OCI-LY7 (cell line): ENCODE data around the gene TSPYL1. TPM values are rescaled to one million over a fixed set of nuclear protein-coding genes. Genes with fewer than 3 reads are reported as not detected.

Source experiments
- BruUV-seq: library from RNA; stranded (reverse); fragments of 400-500 nt; replicated peaks from 2 replicates; lab custom pipeline; 2021; lab: Mats Ljungman, UMichigan
- CTCF ChIA-PET: fragments of 300-600 bp; sonication (Branson Sonifier 250); formaldehyde crosslinking; loops from one replicate; lab custom pipeline; 2022; ENCODE audit warnings: antibody characterized with exemption; ENCODE audit not compliant: unreplicated experiment; lab: Charles Lee
- POLR2A ChIA-PET: fragments of 300-600 bp; sonication (Branson Sonifier 250); formaldehyde crosslinking; loops from one replicate; lab custom pipeline; 2022; ENCODE audit warnings: antibody characterized with exemption; lab: Charles Lee
- DNase-seq: peaks from one replicate; pipeline ENCODE4 v3.0.0-alpha.2; 2015; ENCODE audit warnings: low spot score
- H2AFZ ChIP-seq: fragments of 200-600 bp; sonication (generic), shearing (Covaris generic); 2 replicates; pipeline ENCODE4 v1.6.1; 2014; ENCODE audit warnings: mild to moderate bottlenecking, antibody characterized with exemption, low read length, moderate library complexity
- H3K27ac ChIP-seq: fragments of 200-600 bp; sonication (generic); 2 replicates; pipeline ENCODE4 v1.5.1; 2014; ENCODE audit warnings: mixed run types, low read depth, mild to moderate bottlenecking, moderate library complexity, low read length, inconsistent platforms; ENCODE audit not compliant: poor library complexity, severe bottlenecking
- H3K36me3 ChIP-seq: fragments of 200-600 bp; sonication (generic); 2 replicates; pipeline ENCODE4 v1.6.1; 2014; ENCODE audit warnings: mild to moderate bottlenecking, antibody characterized with exemption, low read length, moderate library complexity, mixed read lengths; ENCODE audit not compliant: insufficient read depth
- H3K4me1 ChIP-seq: fragments of 200-600 bp; sonication (generic); 2 replicates; pipeline ENCODE4 v1.5.1; 2014; ENCODE audit warnings: mild to moderate bottlenecking, low read length; ENCODE audit not compliant: insufficient read depth, poor library complexity, severe bottlenecking
- H3K4me2 ChIP-seq: fragments of 200-600 bp; sonication (generic); 2 replicates; pipeline ENCODE4 v1.6.1; 2014; ENCODE audit warnings: mild to moderate bottlenecking, low read length
- H3K4me3 ChIP-seq: fragments of 200-600 bp; sonication (generic); 2 replicates; pipeline ENCODE4 v1.5.1; 2014; ENCODE audit warnings: mild to moderate bottlenecking, low read depth, low read length; ENCODE audit not compliant: poor library complexity, severe bottlenecking
- H3K79me2 ChIP-seq: fragments of 200-600 bp; sonication (generic); 2 replicates; pipeline ENCODE4 v1.6.1; 2016; ENCODE audit warnings: low read depth, mild to moderate bottlenecking, low read length, moderate library complexity, mixed read lengths; ENCODE audit not compliant: insufficient read depth
- H3K9me2 ChIP-seq: fragments of 200-600 bp; sonication (generic); 2 replicates; pipeline ENCODE4 v1.6.1; 2016; ENCODE audit warnings: mild to moderate bottlenecking, low read length, mixed read lengths; ENCODE audit not compliant: insufficient read depth
- H3K9me3 ChIP-seq: fragments of 200-600 bp; sonication (generic); 2 replicates; pipeline ENCODE4 v1.6.1; 2014; ENCODE audit warnings: mild to moderate bottlenecking, mixed run types, low read length, mixed read lengths
- H4K20me1 ChIP-seq: fragments of 200-600 bp; sonication (generic); 2 replicates; pipeline ENCODE4 v1.6.1; 2014; ENCODE audit warnings: mild to moderate bottlenecking, antibody characterized with exemption, low read length, moderate library complexity, mixed read lengths; ENCODE audit not compliant: insufficient read depth
- EZH2phosphoT487 ChIP-seq: fragments of 200-600 bp; sonication (generic); IDR thresholded peaks from 2 replicates; pipeline ENCODE4 v1.6.1; 2018; ENCODE audit warnings: low read depth, borderline replicate concordance, mild to moderate bottlenecking, mixed run types, antibody characterized with exemption, low read length, moderate library complexity, mixed read lengths
- intact Hi-C: fragments of 100-400 bp; cut with micrococcal nuclease; formaldehyde crosslinking; loops from one replicate; pipeline ENCODE4 v1.10.0; 2022; ENCODE audit not compliant: unreplicated experiment
- total RNA-seq, 2 experiments: library from RNA; depleted of rRNA in 1 of 2; stranded (reverse); fragments of >200 nt in 1 of 2; shearing (Covaris generic) in 1 of 2; gene quantifications; 2 replicates each; pipeline ENCODE4 v1.2.3, GENCODE V29; 2014 to 2022
- TF ChIP-seq, protein P1 (sequence below): fragments of 200-600 bp; sonication (generic); conservative IDR thresholded peaks from 2 replicates; pipeline ENCODE4 v1.5.1; 2014; ENCODE audit warnings: mild to moderate bottlenecking, antibody characterized with exemption, low read length, moderate library complexity, mixed read lengths

TSPYL1 gene
- total RNA-seq, 2 experiments from 2014 or later = 32.8 to 50.3 TPM

DNA sequence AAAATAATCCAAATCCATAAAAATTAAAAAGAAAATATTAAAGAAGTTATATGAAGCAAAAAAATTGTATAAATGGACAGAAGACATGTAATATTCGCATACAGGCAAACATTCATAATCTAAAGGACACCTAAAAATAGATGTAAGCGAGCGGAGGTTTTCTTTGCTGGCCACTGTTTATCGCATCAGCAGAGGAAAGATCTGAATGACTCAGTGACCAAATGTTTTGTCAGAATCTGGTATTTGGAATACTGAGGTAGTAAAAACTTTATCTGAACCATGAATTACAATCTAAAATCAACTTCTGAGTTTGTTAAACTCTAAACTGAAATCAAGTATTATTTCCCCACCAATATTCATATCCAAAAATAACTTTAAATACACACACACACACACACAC is 33.6 kb downstream of the TSPYL1 start:
- no peak overlapping the region for H2AFZ ChIP-seq
- no peak for TF ChIP-seq EZH2phosphoT487
- TF ChIP-seq, protein P1, sequence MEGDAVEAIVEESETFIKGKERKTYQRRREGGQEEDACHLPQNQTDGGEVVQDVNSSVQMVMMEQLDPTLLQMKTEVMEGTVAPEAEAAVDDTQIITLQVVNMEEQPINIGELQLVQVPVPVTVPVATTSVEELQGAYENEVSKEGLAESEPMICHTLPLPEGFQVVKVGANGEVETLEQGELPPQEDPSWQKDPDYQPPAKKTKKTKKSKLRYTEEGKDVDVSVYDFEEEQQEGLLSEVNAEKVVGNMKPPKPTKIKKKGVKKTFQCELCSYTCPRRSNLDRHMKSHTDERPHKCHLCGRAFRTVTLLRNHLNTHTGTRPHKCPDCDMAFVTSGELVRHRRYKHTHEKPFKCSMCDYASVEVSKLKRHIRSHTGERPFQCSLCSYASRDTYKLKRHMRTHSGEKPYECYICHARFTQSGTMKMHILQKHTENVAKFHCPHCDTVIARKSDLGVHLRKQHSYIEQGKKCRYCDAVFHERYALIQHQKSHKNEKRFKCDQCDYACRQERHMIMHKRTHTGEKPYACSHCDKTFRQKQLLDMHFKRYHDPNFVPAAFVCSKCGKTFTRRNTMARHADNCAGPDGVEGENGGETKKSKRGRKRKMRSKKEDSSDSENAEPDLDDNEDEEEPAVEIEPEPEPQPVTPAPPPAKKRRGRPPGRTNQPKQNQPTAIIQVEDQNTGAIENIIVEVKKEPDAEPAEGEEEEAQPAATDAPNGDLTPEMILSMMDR = no peak
- no peaks in the 10 kb centered on the region for H4K20me1 ChIP-seq
- no peak overlapping the region for H3K27ac ChIP-seq
- H3K4me1 ChIP-seq = peaks cover 6% of the 10 kb centered on the region
- H3K9me2 ChIP-seq = no peaks in the 10 kb centered on the region
- CTCF ChIA-PET = no interaction called here
- no peaks in the 10 kb centered on the region; the same call in 1 of the 2 replicates for H3K36me3 ChIP-seq
- no TSS peak for BruUV-seq
- H3K79me2 ChIP-seq = peaks cover 4% of the 10 kb centered on the region; the same call in 1 of the 2 replicates
- POLR2A ChIA-PET = interaction anchor here (0.7 to 1.4 kb wide), 3 partner anchors 14 to 110 kb away, joined by 3 to 4 read pairs (median 3); no protein-coding TSS in a partner anchor
- no peak for DNase-seq
- H3K9me3 ChIP-seq = no peaks in the 10 kb centered on the region
- intact Hi-C loops = no loop called here
- no peak overlapping the region for H3K4me3 ChIP-seq
- no peak overlapping the region for H3K4me2 ChIP-seq

- no peak overlapping the region for H3K27ac ChIP-seq
- H4K20me1 ChIP-seq = no peaks in the 10 kb centered on the region
- peaks cover 1% of the 10 kb centered on the region; the same call in 1 of the 2 replicates for H3K36me3 ChIP-seq
- no peaks in the 10 kb centered on the region for H3K9me2 ChIP-seq
- no peaks in the 10 kb centered on the region for H3K9me3 ChIP-seq
- intact Hi-C loops = no loop called here
- no TSS peak for BruUV-seq
- H3K4me2 ChIP-seq = no peak overlapping the region
- TF ChIP-seq EZH2phosphoT487 = no peak
- TF ChIP-seq, protein P1 = no peak
- no peaks in the 10 kb centered on the region for H3K4me1 ChIP-seq
- POLR2A ChIA-PET = interaction anchor here (1.3 to 1.6 kb wide), 2 partner anchors 9 to 35 kb away, joined by 4 to 5 read pairs; partner anchors contain the start of gene TSPYL1
- DNase-seq = no peak
- no peak overlapping the region for H2AFZ ChIP-seq
- H3K4me3 ChIP-seq = no peak overlapping the region
- CTCF ChIA-PET = no interaction called here
- H3K79me2 ChIP-seq = no peaks in the 10 kb centered on the region
These were observed 35.4 kb downstream of the TSPYL1 start for GRCh38 chr6:116244284-116244683.

DNA sequence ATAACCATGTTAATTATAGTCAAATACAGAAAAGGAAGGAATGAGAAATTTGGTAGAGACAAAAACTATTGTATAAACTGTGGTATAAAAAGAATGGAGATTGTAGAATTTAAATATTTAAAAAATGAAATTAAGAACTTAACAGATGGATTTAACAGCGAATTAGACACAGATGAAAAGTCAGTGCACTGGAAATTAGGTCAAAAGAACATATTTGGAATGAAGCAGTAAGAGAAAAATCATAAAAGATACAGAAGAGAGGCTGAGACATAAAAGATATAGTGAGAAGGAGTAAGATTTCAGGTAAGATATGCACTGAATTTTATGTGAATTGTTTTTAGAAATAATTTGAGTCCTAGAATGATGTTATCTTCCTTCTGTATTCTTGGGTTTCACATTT is 39.9 kb downstream of the TSPYL1 start:
- Histone ChIP-seq H4K20me1 (no peaks in the 10 kb centered on the region), H3K4me3 (no peak overlapping the region), H3K4me2 (no peak overlapping the region), H3K4me1 (no peaks in the 10 kb centered on the region), H2AFZ (no peak overlapping the region), H3K9me2 (no peaks in the 10 kb centered on the region), H3K36me3 (peaks cover 17% of the 10 kb centered on the region), H3K27ac (no peak overlapping the region), H3K9me3 (no peaks in the 10 kb centered on the region), H3K79me2 (no peaks in the 10 kb centered on the region)
- CTCF ChIA-PET = no interaction called here
- no peak for TF ChIP-seq EZH2phosphoT487
- TF ChIP-seq, protein P1 = no peak
- intact Hi-C loops = no loop called here
- no peak for DNase-seq
- BruUV-seq = no TSS peak
- POLR2A ChIA-PET = no interaction called here
